ENCODE measurements around the gene YAE1. TPM values are rescaled to one million over a fixed set of nuclear protein-coding genes. Genes with fewer than 3 reads are reported as not detected.

Gene YAE1
- total and polyA plus RNA-seq, 2 of the 13 experiments (the other 11 are each of a cell fraction or from before 2014, with no cell fraction given) = 18.7 to 28.3 TPM

- no peak overlapping the region for H3K27ac ChIP-seq (ENCODE audit: extremely low read length, insufficient read depth, low read length)
- H3K79me2 ChIP-seq (ENCODE audit: insufficient read depth, low read length) = peaks cover 26% of the 10 kb centered on the region
- in situ Hi-C loops (cut with HindIII; ENCODE audit: extremely low pct_ligation_motif_present, low pct_unique_long_range_greater_than_20kb) = no loop called here
- no peak overlapping the region for H3K4me2 ChIP-seq (ENCODE audit: low read depth, low read length)
- H3K9ac ChIP-seq (ENCODE audit: insufficient read depth, low read depth, low read length) = no peak overlapping the region
- intact Hi-C loops (cut with micrococcal nuclease; ENCODE audit: unreplicated experiment) = no loop called here
- no peak overlapping the region for H3K4me3 ChIP-seq (replicated peaks in 1 of 3; ENCODE audit: insufficient read depth in 1 of 3, low read depth in 2 of 3, low read length in 3 of 3)
- peaks cover 6% of the 10 kb centered on the region; the same call in 1 of the 2 replicates for H4K20me1 ChIP-seq (ENCODE audit: insufficient read depth, low read length)
- DNase-seq (ENCODE audit: low spot score) (no peak), FAIRE-seq (no peak), ATAC-seq (no peak)
- no peaks in the 10 kb centered on the region for H3K36me3 ChIP-seq (replicated peaks in 1 of 2; ENCODE audit: control insufficient read depth in 1 of 2, insufficient read depth in 2 of 2, low read length in 2 of 2)
- H2AFZ ChIP-seq (ENCODE audit: low read length) = no peak overlapping the region
- no peaks in the 10 kb centered on the region for H3K9me3 ChIP-seq (ENCODE audit: low read length)
- H3K4me1 ChIP-seq (ENCODE audit: insufficient read depth, low read length) = peaks cover 30% of the 10 kb centered on the region
- 97% methylated on average over 1 of the region's 1 CpG for WGBS (ENCODE audit: low lambda C conversion rate)
- no TSS peak for BruUV-seq (replicated peaks)
- ChIA-PET POLR2A (interaction anchor here (1.4 kb wide), 1 partner anchor 15 kb away, joined by 3 read pairs; no protein-coding TSS in a partner anchor), CTCF (ENCODE audit: low intra/inter-chr PET ratio, low total read pairs) (no interaction called here)
- H3K27me3 ChIP-seq (ENCODE audit: control insufficient read depth in 1 of 2, insufficient read depth in 2 of 2, low read length in 2 of 2) = no peaks in the 10 kb centered on the region
- no peak for TF ChIP-seq POLR2G (IDR thresholded peaks at IDR 0.05; ENCODE audit: low read depth, low read length)
- no peak for TF ChIP-seq SP5 (CRISPR knock-in tag; IDR thresholded peaks at IDR 0.05; ENCODE audit: borderline replicate concordance, low read depth)
- no peak for TF ChIP-seq SP4 (CRISPR knock-in tag; IDR thresholded peaks at IDR 0.05)
- no peak for TF ChIP-seq MIER2 (CRISPR knock-in tag; IDR thresholded peaks at IDR 0.05)
- no peak for TF ChIP-seq ARID2 (CRISPR knock-in tag; IDR thresholded peaks at IDR 0.05; ENCODE audit: borderline replicate concordance)
- no peak for TF ChIP-seq ZBTB2 (CRISPR knock-in tag; IDR thresholded peaks at IDR 0.05; ENCODE audit: low read depth)
- no peak for TF ChIP-seq AGO1 (IDR thresholded peaks at IDR 0.05; ENCODE audit: low read depth, low read length, poor library complexity, severe bottlenecking)
- TF ChIP-seq KLF11 (CRISPR knock-in tag; IDR thresholded peaks at IDR 0.05) = no peak
- TF ChIP-seq KIAA2018 (CRISPR knock-in tag; IDR thresholded peaks at IDR 0.05; ENCODE audit: borderline replicate concordance) = no peak
- TF ChIP-seq FOXO1 (CRISPR knock-in tag; IDR thresholded peaks at IDR 0.05) = no peak
- TF ChIP-seq STAT6 (CRISPR knock-in tag; IDR thresholded peaks at IDR 0.05; ENCODE audit: borderline replicate concordance) = no peak
- no peak for TF ChIP-seq RARA (CRISPR knock-in tag; IDR thresholded peaks at IDR 0.05)
Observed at GRCh38 chr7:39621261-39621660, 55.1 kb downstream of the YAE1 start.

Measured in HepG2 (cell line).